ENCODE measurements around the gene MTMR2. TPM values are rescaled to one million over a fixed set of nuclear protein-coding genes. Genes with fewer than 3 reads are reported as not detected.
A peak's percentile ranks its signal among the peaks of the same experiment; 100 is the strongest.

The MTMR2 gene
- total and polyA plus RNA-seq, 9 of the 15 experiments (the other 6 are each of a cell fraction or from before 2014, with no cell fraction given) = 12.6 to 35.8 (median 25.2) TPM

DNA sequence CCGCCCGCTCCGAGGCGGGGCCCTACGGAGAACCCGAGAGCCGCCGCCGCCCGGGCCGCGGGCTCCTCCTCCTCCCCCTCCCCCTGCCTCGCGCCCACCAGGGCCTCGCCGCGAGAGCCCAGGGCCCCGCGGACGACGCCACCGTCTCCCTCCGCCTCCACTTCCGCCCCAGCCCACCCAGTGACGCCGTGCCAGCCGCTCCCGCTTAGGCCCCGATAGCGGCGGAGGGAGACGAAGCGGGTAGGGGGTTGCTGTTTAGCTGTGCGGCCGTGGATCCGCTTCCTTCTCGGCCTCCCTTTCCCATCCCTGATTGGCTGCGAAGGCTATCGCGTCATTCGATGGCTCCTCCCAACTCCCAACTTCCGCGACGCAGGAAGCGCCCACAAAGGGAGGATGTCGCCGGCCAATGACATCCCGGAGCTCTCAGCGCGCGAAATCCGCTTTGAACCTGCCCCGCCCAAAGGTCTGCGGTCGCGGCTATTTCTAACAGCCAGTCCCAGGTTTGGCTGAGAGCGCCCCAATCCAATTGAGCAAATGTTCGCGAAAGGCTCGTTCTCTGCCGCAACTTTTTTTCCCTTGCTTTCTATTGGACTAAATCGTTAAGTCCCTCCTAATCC is 134.3 kb downstream of the MTMR2 start, which contains the start of gene FAM76B (continued):
- TF ChIP-seq ZNF318 (IDR thresholded peaks at IDR 0.05; ENCODE audit: borderline replicate concordance in 1 of 2, low read depth in 1 of 2) (no peak), NONO (IDR thresholded peaks at IDR 0.05; ENCODE audit: low read depth in 2 of 2, low read length in 1 of 2) (peak; percentile 44 to 58; a peak in 2 of 4 replicates), RAD51 (IDR thresholded peaks at IDR 0.05; ENCODE audit: borderline replicate concordance, low read depth) (no peak), ZKSCAN3 (CRISPR knock-in tag; IDR thresholded peaks at IDR 0.05) (no peak), MAFG (tag; conservative IDR thresholded peaks at IDR 0.05) (no peak), GATA2 (CRISPR knock-in tag; IDR thresholded peaks at IDR 0.05) (no peak), EWSR1 (IDR thresholded peaks at IDR 0.05; ENCODE audit: borderline replicate concordance, low read depth, partially characterized antibody) (no peak), SETDB1 (IDR thresholded peaks at IDR 0.05; ENCODE audit: low read length) (no peak), ZNF740 (CRISPR knock-in tag; IDR thresholded peaks at IDR 0.05) (no peak), ZNF740 (tag; IDR thresholded peaks at IDR 0.05) (no peak)
- TF ChIP-seq, protein P1, sequence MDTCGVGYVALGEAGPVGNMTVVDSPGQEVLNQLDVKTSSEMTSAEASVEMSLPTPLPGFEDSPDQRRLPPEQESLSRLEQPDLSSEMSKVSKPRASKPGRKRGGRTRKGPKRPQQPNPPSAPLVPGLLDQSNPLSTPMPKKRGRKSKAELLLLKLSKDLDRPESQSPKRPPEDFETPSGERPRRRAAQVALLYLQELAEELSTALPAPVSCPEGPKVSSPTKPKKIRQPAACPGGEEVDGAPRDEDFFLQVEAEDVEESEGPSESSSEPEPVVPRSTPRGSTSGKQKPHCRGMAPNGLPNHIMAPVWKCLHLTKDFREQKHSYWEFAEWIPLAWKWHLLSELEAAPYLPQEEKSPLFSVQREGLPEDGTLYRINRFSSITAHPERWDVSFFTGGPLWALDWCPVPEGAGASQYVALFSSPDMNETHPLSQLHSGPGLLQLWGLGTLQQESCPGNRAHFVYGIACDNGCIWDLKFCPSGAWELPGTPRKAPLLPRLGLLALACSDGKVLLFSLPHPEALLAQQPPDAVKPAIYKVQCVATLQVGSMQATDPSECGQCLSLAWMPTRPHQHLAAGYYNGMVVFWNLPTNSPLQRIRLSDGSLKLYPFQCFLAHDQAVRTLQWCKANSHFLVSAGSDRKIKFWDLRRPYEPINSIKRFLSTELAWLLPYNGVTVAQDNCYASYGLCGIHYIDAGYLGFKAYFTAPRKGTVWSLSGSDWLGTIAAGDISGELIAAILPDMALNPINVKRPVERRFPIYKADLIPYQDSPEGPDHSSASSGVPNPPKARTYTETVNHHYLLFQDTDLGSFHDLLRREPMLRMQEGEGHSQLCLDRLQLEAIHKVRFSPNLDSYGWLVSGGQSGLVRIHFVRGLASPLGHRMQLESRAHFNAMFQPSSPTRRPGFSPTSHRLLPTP (IDR thresholded peaks at IDR 0.05; ENCODE audit: borderline replicate concordance, extremely low read depth, insufficient read length) = no peak
- TF ChIP-seq, protein P2, sequence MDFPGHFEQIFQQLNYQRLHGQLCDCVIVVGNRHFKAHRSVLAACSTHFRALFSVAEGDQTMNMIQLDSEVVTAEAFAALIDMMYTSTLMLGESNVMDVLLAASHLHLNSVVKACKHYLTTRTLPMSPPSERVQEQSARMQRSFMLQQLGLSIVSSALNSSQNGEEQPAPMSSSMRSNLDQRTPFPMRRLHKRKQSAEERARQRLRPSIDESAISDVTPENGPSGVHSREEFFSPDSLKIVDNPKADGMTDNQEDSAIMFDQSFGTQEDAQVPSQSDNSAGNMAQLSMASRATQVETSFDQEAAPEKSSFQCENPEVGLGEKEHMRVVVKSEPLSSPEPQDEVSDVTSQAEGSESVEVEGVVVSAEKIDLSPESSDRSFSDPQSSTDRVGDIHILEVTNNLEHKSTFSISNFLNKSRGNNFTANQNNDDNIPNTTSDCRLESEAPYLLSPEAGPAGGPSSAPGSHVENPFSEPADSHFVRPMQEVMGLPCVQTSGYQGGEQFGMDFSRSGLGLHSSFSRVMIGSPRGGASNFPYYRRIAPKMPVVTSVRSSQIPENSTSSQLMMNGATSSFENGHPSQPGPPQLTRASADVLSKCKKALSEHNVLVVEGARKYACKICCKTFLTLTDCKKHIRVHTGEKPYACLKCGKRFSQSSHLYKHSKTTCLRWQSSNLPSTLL (IDR thresholded peaks at IDR 0.05) = no peak
